GM23338 (cell line): ENCODE data around the gene CDK17.

Source experiments
- CREB1 ChIP-seq: fragments of 250-450 bp; sonication (Bioruptor Pico); IDR thresholded peaks from 2 replicates; pipeline ENCODE4 v1.5.0; 2020; ENCODE audit warnings: low read depth, mild to moderate bottlenecking, moderate library complexity
- CTCF ChIP-seq, 2 experiments: fragments of 200-600 bp in 1 of 2; sonication (generic) in 1 of 2; conservative IDR thresholded peaks; 2 replicates each; pipeline versions ENCODE4 v1.5.1 to v1.6.1; 2016 to 2017; ENCODE audit warnings: antibody characterized with exemption in 2 of 2, low read depth in 2 of 2, mild to moderate bottlenecking in 2 of 2, moderate library complexity in 1 of 2
- ETS1 ChIP-seq: IDR thresholded peaks from 2 replicates; pipeline ENCODE4 v1.6.1; 2016; ENCODE audit warnings: antibody characterized with exemption
- EZH2 ChIP-seq: fragments of 200-600 bp; sonication (generic); IDR thresholded peaks from one replicate; pipeline ENCODE4 v1.8.0; 2017; ENCODE audit warnings: antibody characterized with exemption, mild to moderate bottlenecking, low read depth; ENCODE audit not compliant: unreplicated experiment
- EZH2phosphoT487 ChIP-seq: fragments of 200-600 bp; sonication (generic); IDR thresholded peaks from one replicate; pipeline ENCODE4 v1.8.1; 2018; ENCODE audit warnings: antibody characterized with exemption; ENCODE audit not compliant: unreplicated experiment
- JUNB ChIP-seq: IDR thresholded peaks from one replicate; pipeline ENCODE4 v1.6.1; 2016; ENCODE audit warnings: antibody characterized with exemption; ENCODE audit not compliant: unreplicated experiment
- NANOG ChIP-seq: IDR thresholded peaks from 2 replicates; pipeline ENCODE4 v1.6.1; 2016; ENCODE audit warnings: antibody characterized with exemption, borderline replicate concordance
- POLR2AphosphoS5 ChIP-seq: IDR thresholded peaks from 2 replicates; pipeline ENCODE4 v1.6.1; 2016; ENCODE audit warnings: antibody characterized with exemption, low read depth
- REST ChIP-seq: IDR thresholded peaks from one replicate; pipeline ENCODE4 v1.6.1; 2018; ENCODE audit warnings: antibody characterized with exemption; ENCODE audit not compliant: unreplicated experiment
- STAT1 ChIP-seq: IDR thresholded peaks from one replicate; pipeline ENCODE4 v1.6.1; 2016; ENCODE audit warnings: antibody characterized with exemption; ENCODE audit not compliant: unreplicated experiment
- ZNF114 ChIP-seq: fragments of 250-450 bp; sonication (Bioruptor Pico); IDR thresholded peaks from 2 replicates; pipeline ENCODE4 v1.5.0; 2020; ENCODE audit warnings: mild to moderate bottlenecking, moderate library complexity
- ZNF462 ChIP-seq: fragments of 250-450 bp; sonication (Bioruptor Pico); IDR thresholded peaks from 2 replicates; pipeline ENCODE4 v1.5.0; 2020; ENCODE audit warnings: mild to moderate bottlenecking, moderate library complexity

GRCh38 chr12:96403870-96404269, 3.6 kb upstream of the CDK17 start:
- no peak for TF ChIP-seq CTCF (conservative IDR thresholded peaks at IDR 0.05; ENCODE audit: low read depth in 2 of 2)
- no peak for TF ChIP-seq POLR2AphosphoS5
- no peak for TF ChIP-seq CREB1 (CRISPR knock-in tag)
- TF ChIP-seq REST, result no peak
- no peak for TF ChIP-seq EZH2
- no peak for TF ChIP-seq EZH2phosphoT487
- TF ChIP-seq ZNF114 (CRISPR knock-in tag), result no peak
- no peak for TF ChIP-seq STAT1
- TF ChIP-seq JUNB, result no peak
- no peak for TF ChIP-seq ETS1
- no peak for TF ChIP-seq ZNF462 (CRISPR knock-in tag)
- no peak for TF ChIP-seq NANOG
